Neural cell (in vitro differentiated cells): Measurements from ENCODE around the gene SIGLEC10. TPM values are rescaled to one million over a fixed set of nuclear protein-coding genes. Genes with fewer than 3 reads are reported as not detected.

Experiments
- H2AFZ ChIP-seq: fragments of 200-600, 300-800 bp; sonication (generic), shearing (Covaris generic); 2 replicates; pipeline ENCODE4 v1.6.0; 2014; ENCODE audit warnings: low read depth, mild to moderate bottlenecking, antibody characterized with exemption, low read length, moderate library complexity
- H3F3A ChIP-seq: fragments of 200-600 bp; shearing (Covaris generic); 2 replicates; pipeline ENCODE4 v1.6.1; 2016; ENCODE audit warnings: mild to moderate bottlenecking, moderate library complexity, mixed read lengths, antibody characterized with exemption, low read length; ENCODE audit not compliant: insufficient read depth, poor library complexity, severe bottlenecking
- H3K27ac ChIP-seq: fragments of 200-600, 300-800 bp; sonication (generic), shearing (Covaris generic); 2 replicates; pipeline ENCODE4 v1.5.1; 2014; ENCODE audit warnings: mild to moderate bottlenecking, low read length, moderate library complexity
- H3K27me3 ChIP-seq: fragments of 300-800, 200-600 bp; sonication (generic), shearing (Covaris generic); 2 replicates; pipeline ENCODE4 v1.6.0; 2014; ENCODE audit warnings: mild to moderate bottlenecking, low read depth, low read length, moderate library complexity; ENCODE audit not compliant: insufficient read depth
- H3K36me3 ChIP-seq: fragments of 300-800, 200-600 bp; sonication (generic), shearing (Covaris generic); 2 replicates; pipeline ENCODE4 v1.5.1; 2014; ENCODE audit warnings: mild to moderate bottlenecking, antibody characterized with exemption, low read length, moderate library complexity; ENCODE audit not compliant: insufficient read depth
- H3K4me2 ChIP-seq: fragments of 300-800, 200-600 bp; sonication (generic), shearing (Covaris generic); 2 replicates; pipeline ENCODE4 v1.6.0; 2014; ENCODE audit warnings: mild to moderate bottlenecking, low read length
- H3K4me3 ChIP-seq: fragments of 300-800, 200-600 bp; sonication (generic), shearing (Covaris generic); 2 replicates; pipeline ENCODE4 v1.5.1; 2014; ENCODE audit warnings: mild to moderate bottlenecking, low read length, moderate library complexity
- H3K79me2 ChIP-seq: fragments of 200-600 bp; shearing (Covaris generic); replicated peaks from 2 replicates; pipeline ENCODE4 v1.6.0; 2014; ENCODE audit warnings: mild to moderate bottlenecking, low read length, moderate library complexity; ENCODE audit not compliant: insufficient read depth
- H3K9ac ChIP-seq: fragments of 300-800, 200-600 bp; sonication (generic), shearing (Covaris generic); 2 replicates; pipeline ENCODE4 v1.6.1; 2016; ENCODE audit warnings: mild to moderate bottlenecking, low read length, mixed read lengths
- H3K9me2 ChIP-seq: fragments of 200-600 bp; shearing (Covaris generic); 2 replicates; pipeline ENCODE4 v1.6.1; 2016; ENCODE audit warnings: mild to moderate bottlenecking, low read length, mixed read lengths; ENCODE audit not compliant: insufficient read depth
- H3K9me3 ChIP-seq: fragments of 200-600, 300-800 bp; sonication (generic), shearing (Covaris generic); 2 replicates; pipeline ENCODE4 v1.6.1; 2016; ENCODE audit warnings: mild to moderate bottlenecking, mixed run types, low read length, moderate library complexity, mixed read lengths
- H4K20me1 ChIP-seq: fragments of 200-600 bp; shearing (Covaris generic); 2 replicates; pipeline ENCODE4 v1.6.1; 2016; ENCODE audit warnings: mild to moderate bottlenecking, mixed run types; ENCODE audit not compliant: insufficient read depth
- EP300 ChIP-seq: fragments of 450-650 bp; conservative IDR thresholded peaks from 2 replicates; pipeline ENCODE4 v1.6.1; 2014; ENCODE audit warnings: antibody characterized with exemption, mild to moderate bottlenecking, moderate library complexity; ENCODE audit not compliant: poor library complexity, severe bottlenecking
- EZH2 ChIP-seq: fragments of 200-600, 300-800 bp; shearing (Covaris generic), sonication (generic); IDR thresholded peaks from 2 replicates; pipeline ENCODE4 v1.6.1; 2014; ENCODE audit warnings: antibody characterized with exemption, low read length, borderline replicate concordance, mild to moderate bottlenecking; ENCODE audit not compliant: insufficient read depth, poor library complexity, severe bottlenecking
- MXI1 ChIP-seq: fragments of 450-650 bp; conservative IDR thresholded peaks from 2 replicates; pipeline ENCODE4 v1.6.1; 2014; ENCODE audit warnings: antibody characterized with exemption, mild to moderate bottlenecking; ENCODE audit not compliant: poor library complexity, severe bottlenecking
- POLR2AphosphoS5 ChIP-seq: IDR thresholded peaks from 2 replicates; pipeline ENCODE4 v1.6.1; 2012
- RAD21 ChIP-seq: fragments of 450-650 bp; conservative IDR thresholded peaks from 2 replicates; pipeline ENCODE4 v1.6.1; 2014; ENCODE audit warnings: antibody characterized with exemption, mild to moderate bottlenecking, moderate library complexity
- REST ChIP-seq: IDR thresholded peaks from 2 replicates; pipeline ENCODE4 v1.6.1; 2012; ENCODE audit warnings: borderline replicate concordance
- SMC3 ChIP-seq: fragments of 450-650 bp; conservative IDR thresholded peaks from 2 replicates; pipeline ENCODE4 v1.6.1; 2014; ENCODE audit warnings: antibody characterized with exemption, mild to moderate bottlenecking, moderate library complexity; ENCODE audit not compliant: poor library complexity
- TAF1 ChIP-seq: IDR thresholded peaks from 2 replicates; pipeline ENCODE4 v1.6.1; 2012; ENCODE audit warnings: low read depth
- polyA plus RNA-seq: library from polyadenylated mRNA; depleted of rRNA; stranded (reverse); fragments of >200 nt; gene quantifications from 2 replicates; pipeline ENCODE4 v1.2.3, GENCODE V29; 2014
- TF ChIP-seq, protein P1 (sequence below): fragments of 450-650 bp; IDR thresholded peaks from 2 replicates; pipeline ENCODE4 v1.5.1; 2014; ENCODE audit warnings: antibody characterized with exemption, mild to moderate bottlenecking, moderate library complexity; ENCODE audit not compliant: poor library complexity, severe bottlenecking

Gene SIGLEC10
- polyA plus RNA-seq, 1 donor from 2014 or later: not detected

GRCh38 chr19:51440052-51440451 is 22.6 kb upstream of the SIGLEC10 start:
- TF ChIP-seq SMC3 (no peak), REST (no peak), TAF1 (no peak), EP300 (no peak), RAD21 (no peak), EZH2 (no peak), MXI1 (no peak), POLR2AphosphoS5 (no peak)
- TF ChIP-seq, protein P1, sequence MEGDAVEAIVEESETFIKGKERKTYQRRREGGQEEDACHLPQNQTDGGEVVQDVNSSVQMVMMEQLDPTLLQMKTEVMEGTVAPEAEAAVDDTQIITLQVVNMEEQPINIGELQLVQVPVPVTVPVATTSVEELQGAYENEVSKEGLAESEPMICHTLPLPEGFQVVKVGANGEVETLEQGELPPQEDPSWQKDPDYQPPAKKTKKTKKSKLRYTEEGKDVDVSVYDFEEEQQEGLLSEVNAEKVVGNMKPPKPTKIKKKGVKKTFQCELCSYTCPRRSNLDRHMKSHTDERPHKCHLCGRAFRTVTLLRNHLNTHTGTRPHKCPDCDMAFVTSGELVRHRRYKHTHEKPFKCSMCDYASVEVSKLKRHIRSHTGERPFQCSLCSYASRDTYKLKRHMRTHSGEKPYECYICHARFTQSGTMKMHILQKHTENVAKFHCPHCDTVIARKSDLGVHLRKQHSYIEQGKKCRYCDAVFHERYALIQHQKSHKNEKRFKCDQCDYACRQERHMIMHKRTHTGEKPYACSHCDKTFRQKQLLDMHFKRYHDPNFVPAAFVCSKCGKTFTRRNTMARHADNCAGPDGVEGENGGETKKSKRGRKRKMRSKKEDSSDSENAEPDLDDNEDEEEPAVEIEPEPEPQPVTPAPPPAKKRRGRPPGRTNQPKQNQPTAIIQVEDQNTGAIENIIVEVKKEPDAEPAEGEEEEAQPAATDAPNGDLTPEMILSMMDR: no peak
- Histone ChIP-seq H3K27me3 (no peaks in the 10 kb centered on the region), H3K4me3 (no peak overlapping the region)

GRCh38 chr19:51439021-51439465 is 21.6 kb upstream of the SIGLEC10 start:
- H3K27me3 ChIP-seq: no peaks in the 10 kb centered on the region
- H3K4me3 ChIP-seq: no peak overlapping the region
- H3K27ac ChIP-seq: no peak overlapping the region
- TF ChIP-seq POLR2AphosphoS5 (no peak), TAF1 (no peak), RAD21 (no peak), MXI1 (no peak), EP300 (no peak), SMC3 (no peak), REST (no peak), EZH2 (no peak)
- TF ChIP-seq, protein P1: no peak
- H3K79me2 ChIP-seq: no peaks in the 10 kb centered on the region
- no peaks in the 10 kb centered on the region for H4K20me1 ChIP-seq
- H3K9me2 ChIP-seq: no peaks in the 10 kb centered on the region
- no peak overlapping the region for H2AFZ ChIP-seq
- H3K4me2 ChIP-seq: no peak overlapping the region
- H3K9ac ChIP-seq: no peak overlapping the region
- no peaks in the 10 kb centered on the region for H3K36me3 ChIP-seq
- no peaks in the 10 kb centered on the region for H3K9me3 ChIP-seq
- H3F3A ChIP-seq: no peaks in the 10 kb centered on the region

More at GRCh38 chr19:51440052-51440451, 22.6 kb upstream of the SIGLEC10 start:
- no peaks in the 10 kb centered on the region for H3K36me3 ChIP-seq
- no peaks in the 10 kb centered on the region for H3K9me3 ChIP-seq
- H4K20me1 ChIP-seq: no peaks in the 10 kb centered on the region
- no peaks in the 10 kb centered on the region for H3K79me2 ChIP-seq
- H3K4me2 ChIP-seq: no peak overlapping the region
- H3K9ac ChIP-seq: no peak overlapping the region
- H3K9me2 ChIP-seq: no peaks in the 10 kb centered on the region
- H3F3A ChIP-seq: no peaks in the 10 kb centered on the region
- no peak overlapping the region for H3K27ac ChIP-seq
- no peak overlapping the region for H2AFZ ChIP-seq
